K562 (cell line): ENCODE results near the gene AURKB. TPM values are rescaled to one million over a fixed set of nuclear protein-coding genes. Genes with fewer than 3 reads are reported as not detected.

Experiments used
- CEBPB ChIP-seq: fragments of 450-650 bp; IDR thresholded peaks from 2 replicates; pipeline ENCODE4 v1.6.1; 2016; ENCODE audit warnings: missing genetic modification characterization, missing compliant biosample characterization
- CHD7 ChIP-seq: fragments of 200-600 bp; sonication (generic); IDR thresholded peaks from one replicate; pipeline ENCODE4 v1.6.1; 2012; ENCODE audit warnings: mild to moderate bottlenecking, low read depth, low read length, inconsistent platforms
- GATAD2A ChIP-seq: fragments of 450-650 bp; IDR thresholded peaks from 2 replicates; pipeline ENCODE4 v1.6.1; 2017
- GMEB1 ChIP-seq: fragments of 250-450 bp; sonication (Bioruptor Pico); IDR thresholded peaks from 2 replicates; pipeline ENCODE4 v1.4.0; 2020; ENCODE audit warnings: mild to moderate bottlenecking
- HCFC1 ChIP-seq: IDR thresholded peaks from 2 replicates; pipeline ENCODE4 v1.6.1; 2012; ENCODE audit warnings: low read depth, low read length, improper control_type of control experiment
- HINFP ChIP-seq: fragments of 450-650 bp; conservative IDR thresholded peaks from 2 replicates; pipeline ENCODE4 v1.6.1; 2016; ENCODE audit warnings: missing genetic modification characterization, low read depth, mild to moderate bottlenecking, control low read depth, missing compliant biosample characterization
- MAZ ChIP-seq, 2 experiments: fragments of 450-650 bp in 1 of 2; sonication (generic) in 1 of 2; formaldehyde crosslinking; IDR thresholded peaks in 1 of 2; conservative IDR thresholded peaks in 1 of 2; 2 replicates each; pipeline versions ENCODE4 v1.4.0 to v1.5.0; 2020; ENCODE audit warnings: mild to moderate bottlenecking in 1 of 2, missing genetic modification reagents in 1 of 2
- RCOR1 ChIP-seq, 2 experiments: IDR thresholded peaks; 2 replicates each; pipeline ENCODE4 v1.6.1; 2012; ENCODE audit warnings: low read depth in 2 of 2, low read length in 2 of 2, borderline replicate concordance in 1 of 2, improper control_type of control experiment in 1 of 2
- ZC3H4 ChIP-seq: sonication (generic); formaldehyde crosslinking; IDR thresholded peaks from 2 replicates; pipeline ENCODE4 v1.9.0; 2021; ENCODE audit warnings: missing genetic modification reagents, borderline replicate concordance
- ZFPM2 ChIP-seq: fragments of 250-450 bp; sonication (Bioruptor Pico); IDR thresholded peaks from 2 replicates; pipeline ENCODE4 v1.5.1; 2022; ENCODE audit warnings: mild to moderate bottlenecking
- ZNF274 ChIP-seq: IDR thresholded peaks from 2 replicates; pipeline ENCODE4 v1.6.1; 2011; ENCODE audit warnings: low read depth, mild to moderate bottlenecking, low read length, moderate library complexity, borderline replicate concordance
- ZNF354B ChIP-seq: fragments of 250-450 bp; sonication (Bioruptor Pico); IDR thresholded peaks from 2 replicates; pipeline ENCODE4 v1.4.0; 2020
- polyA plus RNA-seq, 8 experiments: library from polyadenylated mRNA; depleted of rRNA in 4 of 8; stranded (reverse) in 5 of 8; unstranded in 3 of 8; fragments of >200 nt; fragmentation: Nextera tagmentation in 2 of 8; fragmentation: Illumina TruSeq in 1 of 8; extraction: Ambion mirVana in 2 of 8; extraction: Trizol in 1 of 8; gene quantifications; 2 replicates each; pipeline versions ENCODE4 v1.2.1 to v1.2.3, GENCODE V29; 2011 to 2014; ENCODE audit warnings: inconsistent platforms in 1 of 8, missing spikeins in 1 of 8
- total RNA-seq, 7 experiments: library from RNA; depleted of rRNA in 6 of 7; stranded (reverse); fragments of >200 nt in 6 of 7; fragmentation: Illumina TruSeq in 2 of 7; extraction: Trizol in 2 of 7; gene quantifications; 2 replicates each; pipeline versions ENCODE4 v1.2.1 to v1.2.3, GENCODE V29; 2011 to 2021; ENCODE audit warnings: low replicate concordance in 1 of 7

Gene AURKB
- total and polyA plus RNA-seq, 9 of the 15 experiments (the other 6 are each of a cell fraction or from before 2014, with no cell fraction given) = 27.2 to 114 (median 74.8) TPM

- TF ChIP-seq CHD7 (no peak), ZFPM2 (CRISPR knock-in tag) (no peak), HCFC1 (peak; percentile 80), ZC3H4 (CRISPR knock-in tag) (no peak), HINFP (no peak), ZNF274 (no peak), RCOR1 (IDR thresholded peaks at IDR 0.05; ENCODE audit: borderline replicate concordance in 1 of 2, low read depth in 2 of 2, low read length in 2 of 2) (no peak), ZNF354B (no peak), MAZ (CRISPR knock-in tag; conservative IDR thresholded peaks at IDR 0.05 in 1 of 2, IDR thresholded peaks at IDR 0.05 in 1 of 2) (0 out of 4 replicates have a peak, but pooled peaks have one; percentile 32 to 37), GATAD2A (no peak), GMEB1 (CRISPR knock-in tag) (no peak), CEBPB (tag) (peak; percentile 72; the same call in 1 of the 2 replicates)
These were observed 38.6 kb upstream of the AURKB start, which contains the start of gene PFAS (continued) for GRCh38 chr17:8248751-8249607.
